ENCODE data around the gene CORO1C.

- TF ChIP-seq, protein P1, sequence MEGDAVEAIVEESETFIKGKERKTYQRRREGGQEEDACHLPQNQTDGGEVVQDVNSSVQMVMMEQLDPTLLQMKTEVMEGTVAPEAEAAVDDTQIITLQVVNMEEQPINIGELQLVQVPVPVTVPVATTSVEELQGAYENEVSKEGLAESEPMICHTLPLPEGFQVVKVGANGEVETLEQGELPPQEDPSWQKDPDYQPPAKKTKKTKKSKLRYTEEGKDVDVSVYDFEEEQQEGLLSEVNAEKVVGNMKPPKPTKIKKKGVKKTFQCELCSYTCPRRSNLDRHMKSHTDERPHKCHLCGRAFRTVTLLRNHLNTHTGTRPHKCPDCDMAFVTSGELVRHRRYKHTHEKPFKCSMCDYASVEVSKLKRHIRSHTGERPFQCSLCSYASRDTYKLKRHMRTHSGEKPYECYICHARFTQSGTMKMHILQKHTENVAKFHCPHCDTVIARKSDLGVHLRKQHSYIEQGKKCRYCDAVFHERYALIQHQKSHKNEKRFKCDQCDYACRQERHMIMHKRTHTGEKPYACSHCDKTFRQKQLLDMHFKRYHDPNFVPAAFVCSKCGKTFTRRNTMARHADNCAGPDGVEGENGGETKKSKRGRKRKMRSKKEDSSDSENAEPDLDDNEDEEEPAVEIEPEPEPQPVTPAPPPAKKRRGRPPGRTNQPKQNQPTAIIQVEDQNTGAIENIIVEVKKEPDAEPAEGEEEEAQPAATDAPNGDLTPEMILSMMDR (IDR thresholded peaks at IDR 0.05) = no peak
- TF ChIP-seq POLR2AphosphoS5 (IDR thresholded peaks at IDR 0.05) (no peak), POLR2A (IDR thresholded peaks at IDR 0.05) (no peak), EP300 (IDR thresholded peaks at IDR 0.05) (no peak)
Observed at GRCh38 chr12:108644811-108645120, 86.6 kb downstream of the CORO1C start.

Data from gastroesophageal sphincter (tissue), 3 donors.